Measurements from ENCODE around the gene DBNDD2.
A peak's percentile ranks its signal among the peaks of the same experiment; 100 is the strongest.

The DBNDD2 gene, protein sequence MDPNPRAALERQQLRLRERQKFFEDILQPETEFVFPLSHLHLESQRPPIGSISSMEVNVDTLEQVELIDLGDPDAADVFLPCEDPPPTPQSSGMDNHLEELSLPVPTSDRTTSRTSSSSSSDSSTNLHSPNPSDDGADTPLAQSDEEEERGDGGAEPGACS

DNA sequence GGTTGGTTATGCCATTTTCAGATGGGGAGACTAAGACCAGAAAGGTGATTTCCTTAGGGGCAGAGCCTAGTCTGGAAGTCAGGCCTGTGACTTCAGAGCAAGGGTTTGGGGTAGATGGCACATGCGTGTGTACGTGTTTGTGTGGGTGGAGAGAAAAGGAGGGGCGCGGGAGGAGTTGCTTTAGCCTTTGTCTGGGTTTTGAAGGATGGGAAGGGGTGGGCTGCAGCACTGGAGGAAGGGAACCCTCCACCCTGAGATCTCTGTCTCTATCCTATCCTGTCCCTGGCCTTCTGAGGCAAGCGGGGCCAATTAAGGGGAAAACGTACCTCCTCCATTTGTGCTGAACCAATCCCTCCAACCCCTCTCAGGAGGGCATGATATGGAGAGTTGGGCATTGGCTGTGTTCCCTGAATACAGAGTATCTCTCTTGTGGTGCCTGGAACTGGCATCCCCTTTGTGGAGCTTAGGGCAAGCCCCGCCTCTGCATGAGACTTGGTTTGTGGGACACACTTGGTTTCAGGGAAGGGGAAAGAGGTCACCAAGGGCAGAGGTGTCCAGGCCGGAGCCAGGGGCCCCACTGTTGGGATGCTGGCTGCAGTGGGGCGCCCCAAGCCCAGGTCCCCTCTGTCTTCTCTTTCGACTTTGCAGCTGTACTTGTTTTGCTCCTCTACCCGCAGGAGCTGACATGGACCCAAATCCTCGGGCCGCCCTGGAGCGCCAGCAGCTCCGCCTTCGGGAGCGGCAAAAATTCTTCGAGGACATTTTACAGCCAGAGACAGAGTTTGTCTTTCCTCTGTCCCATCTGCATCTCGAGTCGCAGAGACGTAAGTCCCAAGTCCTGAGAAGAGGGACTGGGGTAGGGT lies at the start of gene DBNDD2:
Gene DBNDD2 (plus strand): TSS at position 507 of the 863 bp plus-strand sequence. CDS start 179 bp downstream, at position 686.
- DNase-seq (ENCODE audit: low spot score) = no peak

DNA sequence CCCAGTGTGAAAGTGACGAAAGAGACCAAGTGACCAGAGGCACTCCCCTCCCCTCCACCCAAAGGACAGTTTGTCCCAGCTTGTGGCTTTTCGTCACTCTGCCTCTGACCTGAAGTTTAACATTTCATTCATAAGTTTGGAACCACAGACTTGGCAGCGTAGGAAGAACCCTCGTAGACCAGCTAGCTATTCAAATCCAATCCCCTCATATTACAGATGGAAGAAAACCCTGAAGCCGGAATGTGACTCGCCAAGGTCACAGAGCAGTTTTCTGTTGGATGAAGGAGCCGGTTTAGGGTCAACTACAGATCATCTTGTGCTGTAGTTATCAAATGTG lies 49.1 kb upstream of the DBNDD2 start:
- DNase-seq (ENCODE audit: low spot score) = no peak

DNA sequence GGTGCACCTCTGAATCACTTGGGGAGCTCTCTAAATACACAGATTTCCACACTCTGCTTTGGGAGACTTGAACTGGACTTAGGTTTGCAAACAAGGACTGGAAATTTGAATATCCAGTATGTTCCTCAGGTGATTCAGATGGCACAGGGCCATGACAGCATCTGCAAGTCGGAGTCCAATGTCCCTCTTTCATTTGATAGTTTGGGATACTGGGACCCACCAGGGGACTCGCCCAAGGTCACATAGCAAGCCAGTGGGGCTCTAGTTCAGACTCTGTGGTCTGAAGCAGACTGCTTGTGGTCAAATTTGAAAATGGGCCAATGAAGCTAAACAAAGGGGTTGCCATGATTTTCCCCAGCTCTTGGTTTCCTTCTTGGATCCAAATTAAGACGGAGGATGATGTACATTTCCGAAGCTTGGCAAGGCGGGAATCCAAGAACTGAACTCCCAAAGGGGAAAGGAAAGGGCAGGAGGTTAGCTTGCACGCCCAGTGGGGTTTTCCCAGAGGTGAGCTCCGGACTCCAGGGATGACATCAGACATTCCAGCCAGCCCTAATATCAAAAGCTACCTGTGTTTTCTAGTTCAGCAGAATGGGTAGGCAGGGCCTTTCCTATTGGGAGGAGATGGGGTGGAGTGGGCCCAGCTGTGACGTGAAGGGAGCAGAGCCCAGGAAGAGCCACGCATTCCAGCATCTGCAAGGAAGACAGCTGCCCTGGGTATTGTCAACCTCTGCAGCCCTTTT lies 48.5 kb upstream of the DBNDD2 start:
- no peak for DNase-seq (ENCODE audit: low spot score)

DNA sequence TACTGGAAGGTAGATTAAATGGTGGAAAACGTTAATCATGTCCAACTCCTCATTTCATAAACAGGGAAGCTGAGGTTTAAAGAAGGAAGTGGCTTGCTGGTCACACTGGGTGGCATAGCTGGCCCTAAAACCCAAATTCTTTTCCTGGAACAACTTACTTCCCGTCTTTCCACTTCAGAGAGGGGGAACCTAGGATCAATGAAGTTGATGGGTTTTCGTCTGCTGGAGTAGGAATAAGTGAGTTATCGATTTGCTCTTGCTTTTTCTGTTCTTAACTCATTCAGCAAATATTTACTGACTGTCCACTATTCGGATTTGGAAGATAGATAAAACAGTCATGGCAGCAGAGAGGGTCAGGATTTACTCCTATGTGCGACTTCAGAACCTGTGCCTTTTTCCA lies 46.3 kb upstream of the DBNDD2 start:
- no peak for DNase-seq (ENCODE audit: low spot score)

DNA sequence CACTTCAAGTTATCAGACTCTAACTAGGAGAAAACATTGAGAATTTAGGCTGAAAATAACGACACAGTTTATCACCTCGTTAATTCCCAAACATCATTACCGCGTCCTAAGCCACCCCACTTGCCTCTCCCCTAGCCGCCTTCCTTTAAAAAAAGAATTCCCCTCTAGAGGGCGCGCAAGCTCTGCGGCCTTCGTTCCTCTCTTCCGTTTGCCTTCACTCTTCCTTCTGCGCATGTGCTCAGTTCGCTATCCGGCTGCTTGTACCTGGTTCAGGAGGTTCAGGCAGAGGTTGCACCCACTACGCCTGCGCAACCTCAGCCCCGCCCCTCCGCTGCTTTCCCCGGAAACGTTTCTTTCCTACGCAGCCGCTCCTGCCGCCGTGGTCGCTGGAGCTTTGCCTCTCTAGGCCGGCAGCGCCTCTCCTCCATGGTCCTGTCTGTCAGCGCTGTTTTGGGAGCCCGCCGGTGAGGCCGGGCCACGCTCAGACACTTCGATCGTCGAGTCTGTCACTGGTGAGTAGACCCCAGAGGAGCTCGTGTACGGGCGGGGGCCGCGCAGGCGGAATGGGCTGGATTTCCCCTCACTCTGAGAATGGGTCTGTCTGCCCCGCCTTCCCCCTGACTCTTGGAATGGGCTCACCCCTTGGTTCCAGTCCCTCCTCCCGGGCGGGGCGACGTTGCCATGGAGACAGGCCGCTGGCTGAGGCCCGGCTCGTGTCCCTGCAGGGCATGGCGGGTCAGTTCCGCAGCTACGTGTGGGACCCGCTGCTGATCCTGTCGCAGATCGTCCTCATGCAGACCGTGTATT lies 45.1 kb upstream of the DBNDD2 start, which contains the start of gene SYS1:
Gene SYS1 (plus strand): TSS at position 353 of the 807 bp plus-strand sequence. CDS start 376 bp downstream, at position 729.
- peak; percentile 100 for DNase-seq (ENCODE audit: low spot score)

DNA sequence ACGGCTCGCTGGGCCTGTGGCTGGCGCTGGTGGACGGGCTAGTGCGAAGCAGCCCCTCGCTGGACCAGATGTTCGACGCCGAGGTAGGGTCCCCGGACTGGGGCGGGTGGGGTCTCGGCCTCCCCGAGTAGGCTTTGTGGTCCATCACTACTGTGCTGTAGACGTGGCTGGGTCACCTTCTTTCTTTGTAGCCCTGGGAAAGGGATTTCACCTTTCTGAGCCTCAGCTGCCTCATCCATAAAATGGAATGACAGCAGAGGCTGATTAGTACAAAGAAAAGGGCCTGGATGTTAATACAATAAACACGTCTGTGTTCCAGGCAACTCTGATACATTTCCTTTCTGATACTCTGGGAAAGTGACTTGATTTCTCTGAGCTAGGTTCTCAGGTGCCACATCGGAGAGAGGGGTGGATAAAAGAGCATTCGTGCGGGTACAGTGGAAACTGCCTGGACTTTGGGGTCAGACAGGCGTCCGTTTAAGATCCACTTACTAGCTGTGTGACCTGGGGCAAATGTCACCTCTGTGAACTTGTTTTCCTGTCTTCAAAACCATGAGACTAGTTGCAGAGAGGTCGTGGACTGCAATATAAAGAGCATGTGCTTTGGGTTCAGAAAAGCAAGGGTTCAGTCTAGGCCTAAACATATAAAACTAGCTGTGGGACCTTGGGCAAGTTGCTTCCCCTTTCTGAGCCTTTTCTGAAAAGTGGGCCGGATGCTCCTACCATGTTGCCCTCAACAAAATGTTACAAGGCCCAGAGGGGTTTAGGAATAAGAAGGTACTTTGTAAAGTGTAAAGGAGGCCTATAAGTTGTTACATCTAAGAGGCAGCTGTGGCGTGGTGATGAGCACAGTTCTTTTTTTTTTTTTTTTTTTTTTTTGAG lies 44.2 kb upstream of the DBNDD2 start:
- no peak for DNase-seq (ENCODE audit: low spot score)

DNA sequence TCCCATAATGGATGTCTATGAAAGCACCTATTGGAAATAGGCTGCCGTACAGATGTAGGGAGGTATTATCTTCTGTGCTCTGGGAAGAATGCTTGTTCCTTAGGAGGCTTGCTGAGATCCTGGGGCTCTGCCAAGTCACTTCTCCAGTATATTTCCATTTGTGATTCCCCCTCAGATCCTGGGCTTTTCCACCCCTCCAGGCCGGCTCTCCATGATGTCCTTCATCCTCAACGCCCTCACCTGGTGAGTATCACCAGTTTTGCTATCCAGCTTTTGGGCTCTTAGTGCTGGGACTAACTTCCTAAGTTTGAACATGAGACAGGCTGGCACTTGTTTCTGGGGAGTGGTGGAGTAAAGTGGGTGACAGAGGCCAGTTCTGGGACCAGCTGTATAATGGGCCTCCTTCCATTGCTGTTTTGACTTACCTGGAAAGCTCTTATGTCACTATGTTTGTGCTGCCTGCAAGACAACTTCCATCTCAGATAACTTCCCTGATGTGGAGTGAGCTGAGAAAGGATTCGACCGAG lies 42.6 kb upstream of the DBNDD2 start:
- DNase-seq (ENCODE audit: low spot score) = no peak

DNA sequence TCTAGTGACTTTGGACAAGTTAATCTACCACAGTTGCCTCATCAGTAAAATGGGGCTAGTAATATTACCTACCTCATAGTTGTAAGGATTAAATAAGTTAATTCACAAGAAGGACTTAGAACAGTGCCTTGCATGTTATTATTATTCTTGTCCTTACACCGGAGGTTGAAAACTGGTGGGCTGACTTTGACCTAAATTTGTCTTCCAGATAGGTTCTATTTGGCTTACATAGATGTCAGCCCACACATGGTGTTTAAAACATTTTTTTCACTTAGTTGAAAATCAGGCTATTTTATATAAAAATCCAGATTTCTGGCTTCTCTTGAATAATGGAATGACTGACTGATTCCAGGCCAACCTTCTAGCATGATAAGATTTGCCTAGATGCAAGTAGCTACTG lies 41.9 kb upstream of the DBNDD2 start:
- no peak for DNase-seq (ENCODE audit: low spot score)

DNA sequence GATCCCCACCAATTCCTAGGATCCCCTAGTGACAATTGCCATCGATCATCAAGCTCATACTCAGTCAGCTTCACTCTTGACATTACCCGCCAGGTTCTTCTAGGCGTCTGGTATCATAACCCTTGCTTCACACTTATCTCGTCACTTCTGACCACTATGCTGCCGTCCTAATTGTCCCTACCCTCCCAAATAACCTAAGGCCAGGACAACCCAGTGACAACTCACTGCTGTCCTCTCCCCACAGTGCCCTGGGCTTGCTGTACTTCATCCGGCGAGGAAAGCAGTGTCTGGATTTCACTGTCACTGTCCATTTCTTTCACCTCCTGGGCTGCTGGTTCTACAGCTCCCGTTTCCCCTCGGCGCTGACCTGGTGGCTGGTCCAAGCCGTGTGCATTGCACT lies 41.5 kb upstream of the DBNDD2 start:
- DNase-seq (ENCODE audit: low spot score) = no peak

DNA sequence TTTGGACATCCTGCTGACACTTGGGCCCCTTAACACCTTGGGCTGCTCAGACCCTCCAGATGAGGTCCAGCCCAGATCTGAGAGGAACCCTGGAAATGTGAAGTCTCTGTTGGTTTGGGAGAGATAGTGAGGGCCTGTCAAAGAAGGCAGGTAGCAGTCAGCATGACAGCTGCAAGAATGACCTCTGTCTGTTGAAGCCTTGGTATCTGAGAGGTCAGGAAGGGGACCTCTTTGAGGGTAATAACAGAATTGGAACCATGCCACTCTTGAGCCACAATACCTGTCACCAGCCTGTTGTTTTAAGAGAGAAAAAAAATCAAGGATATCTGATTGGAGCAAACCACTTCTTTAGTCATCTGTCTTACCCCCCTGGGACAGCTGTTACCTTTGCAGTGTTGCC lies 41.0 kb upstream of the DBNDD2 start:
- DNase-seq (ENCODE audit: low spot score) = no peak

DNA sequence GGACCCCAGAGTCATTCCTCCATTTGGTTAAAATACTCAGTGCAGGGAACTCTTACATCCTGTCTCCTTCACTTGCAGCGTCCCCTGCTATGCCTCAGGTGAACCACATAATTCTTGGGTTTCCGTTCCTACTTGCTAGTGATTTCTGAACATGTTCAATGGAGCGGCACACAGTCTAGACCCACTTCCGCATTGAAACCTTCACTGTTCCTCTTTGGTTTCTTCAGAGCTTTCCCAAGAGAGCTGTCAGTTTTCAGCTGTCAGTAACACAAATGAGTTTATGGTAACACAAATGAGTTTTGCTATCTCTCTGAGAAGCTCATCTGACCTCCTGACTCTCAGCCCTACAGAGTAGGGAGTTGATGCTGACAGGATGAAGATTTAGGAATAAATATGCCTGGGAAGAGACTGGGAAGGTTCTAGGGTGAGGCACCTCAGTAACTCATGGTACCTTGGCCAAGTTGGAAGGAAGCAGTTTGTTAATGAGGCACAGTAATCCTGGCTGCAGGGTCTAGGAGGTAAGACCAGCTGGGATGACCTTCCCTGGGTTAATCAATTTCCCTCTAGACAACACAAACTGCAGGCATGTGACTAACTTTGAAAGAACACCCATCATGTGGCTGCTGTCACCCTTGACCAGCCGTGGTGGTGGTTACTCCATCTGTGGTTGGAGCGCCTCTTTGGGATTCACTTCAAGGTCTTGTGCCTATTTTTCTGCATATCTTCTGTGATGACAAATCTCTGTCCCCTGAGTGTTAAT lies 39.7 kb upstream of the DBNDD2 start:
- no peak for DNase-seq (ENCODE audit: low spot score)

DNA sequence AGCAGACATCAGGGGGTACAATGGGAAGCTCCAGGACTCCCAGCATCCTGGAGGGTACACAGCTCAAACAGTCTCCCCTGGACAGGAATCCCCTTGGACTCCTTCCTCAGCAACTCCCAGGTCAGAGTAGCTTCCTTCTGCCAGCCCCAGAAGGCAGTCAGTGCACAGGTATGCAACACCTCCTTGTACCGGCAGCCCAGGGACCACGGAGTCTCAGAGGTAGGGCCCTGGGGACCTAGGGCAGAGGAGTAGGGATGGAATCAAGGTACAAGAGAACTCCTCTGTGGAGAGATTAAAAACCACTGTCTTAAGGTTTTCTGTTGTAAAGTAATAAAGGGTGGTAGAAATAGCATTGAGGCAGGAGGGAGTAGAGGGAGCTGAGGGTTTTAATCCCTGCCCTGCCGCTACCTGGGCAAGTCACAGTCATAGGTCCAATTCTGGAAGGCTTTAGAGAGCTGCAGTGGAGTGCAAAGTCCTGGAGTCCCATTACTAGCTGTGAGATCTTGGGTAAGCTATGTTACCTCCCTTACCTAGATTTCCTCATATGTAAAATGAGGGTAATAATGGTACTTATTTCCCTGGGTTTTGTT lies 37.4 kb upstream of the DBNDD2 start:
- DNase-seq (ENCODE audit: low spot score) = no peak

DNA sequence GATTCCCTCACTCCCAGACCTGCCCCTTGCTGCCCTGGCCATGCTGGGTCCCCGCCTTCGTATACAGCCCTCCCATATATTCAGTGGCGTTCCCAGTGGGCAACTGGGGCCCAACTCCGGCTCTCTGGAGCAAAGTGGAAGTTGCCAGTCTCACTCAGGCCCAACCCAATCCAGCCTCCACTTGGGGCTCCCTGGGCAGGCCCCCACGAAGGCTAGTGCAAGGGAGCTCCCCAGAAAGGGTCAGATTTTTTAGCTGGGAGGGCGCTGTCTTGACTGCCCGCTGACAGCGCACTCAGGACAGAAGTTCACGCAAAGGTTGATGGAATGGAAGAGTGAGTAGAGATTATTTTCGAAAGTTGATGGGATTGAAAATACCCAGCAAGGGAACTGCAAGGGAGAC lies 35.8 kb upstream of the DBNDD2 start:
- no peak for DNase-seq (ENCODE audit: low spot score)

DNA sequence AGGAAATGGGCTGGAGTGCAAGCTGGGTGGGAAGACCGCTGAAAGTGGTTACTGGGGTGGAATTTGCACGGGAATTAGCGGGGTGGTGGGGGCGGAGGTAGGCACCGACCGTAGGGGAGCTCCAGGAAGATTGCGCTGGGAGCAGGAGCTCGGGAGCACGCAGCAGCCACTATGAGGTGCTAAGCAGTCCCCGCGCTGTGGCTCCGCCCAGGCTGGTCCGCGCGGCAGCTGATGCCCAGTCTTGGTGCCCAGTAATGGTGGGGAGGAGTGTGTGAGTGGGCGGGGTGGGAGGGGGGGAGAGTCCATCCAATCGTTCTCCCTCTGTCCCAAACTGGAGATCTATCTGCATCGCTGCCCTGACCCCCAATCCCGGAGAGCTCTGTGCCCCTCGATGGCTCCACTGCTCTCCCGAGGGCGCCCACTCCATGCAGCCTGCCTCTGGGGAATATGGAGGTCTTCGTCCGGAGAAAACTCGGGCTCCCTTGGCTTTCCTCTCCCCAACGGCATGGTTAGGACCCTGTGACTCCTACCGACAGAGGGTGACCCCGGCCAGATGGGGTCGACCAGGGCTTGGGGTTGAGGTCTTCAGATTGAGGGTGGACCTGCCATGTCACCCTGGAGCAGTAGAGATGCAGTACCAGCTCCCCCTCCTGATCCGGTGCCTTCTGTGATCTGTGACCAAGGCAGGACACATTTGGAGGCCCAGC lies 35.3 kb upstream of the DBNDD2 start:
- no peak for DNase-seq (ENCODE audit: low spot score)

DNA sequence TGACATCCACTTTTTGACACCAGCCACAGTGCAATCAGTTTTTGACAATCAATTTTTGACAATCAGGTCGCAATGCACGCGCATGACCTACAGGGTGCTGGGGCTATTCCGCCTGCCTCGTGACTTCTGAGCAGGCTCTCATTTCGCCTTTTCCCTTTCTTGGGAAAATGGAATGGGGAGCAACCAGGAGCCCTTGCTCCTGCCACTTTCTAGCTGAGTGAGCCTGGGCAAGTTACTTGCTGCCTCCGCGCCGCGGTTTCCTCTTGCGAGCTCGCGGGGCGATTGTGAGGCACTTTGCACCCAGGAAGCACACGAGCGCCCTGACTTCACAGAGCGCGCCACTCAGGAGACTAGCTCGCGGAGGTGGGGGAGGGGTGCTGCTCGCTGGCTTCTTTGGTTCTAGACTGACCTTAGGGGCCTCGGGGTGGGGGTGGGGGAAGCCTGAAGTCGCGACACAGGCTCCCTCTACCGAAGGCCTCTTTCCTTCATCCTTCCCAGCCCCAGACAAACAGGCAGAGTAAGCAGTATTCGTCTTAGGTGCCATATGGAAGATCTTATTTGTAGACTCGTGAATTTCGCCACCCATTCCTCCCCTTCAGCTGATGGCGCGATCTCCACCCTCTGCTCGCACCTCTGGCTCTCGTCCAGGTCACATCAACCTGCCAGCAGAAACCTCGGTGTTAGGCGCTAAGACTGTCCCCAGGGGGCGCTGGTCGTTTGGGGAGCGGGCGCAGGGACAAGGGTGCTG lies 34.6 kb upstream of the DBNDD2 start:
- peak; percentile 89 for DNase-seq (ENCODE audit: low spot score)

DNA sequence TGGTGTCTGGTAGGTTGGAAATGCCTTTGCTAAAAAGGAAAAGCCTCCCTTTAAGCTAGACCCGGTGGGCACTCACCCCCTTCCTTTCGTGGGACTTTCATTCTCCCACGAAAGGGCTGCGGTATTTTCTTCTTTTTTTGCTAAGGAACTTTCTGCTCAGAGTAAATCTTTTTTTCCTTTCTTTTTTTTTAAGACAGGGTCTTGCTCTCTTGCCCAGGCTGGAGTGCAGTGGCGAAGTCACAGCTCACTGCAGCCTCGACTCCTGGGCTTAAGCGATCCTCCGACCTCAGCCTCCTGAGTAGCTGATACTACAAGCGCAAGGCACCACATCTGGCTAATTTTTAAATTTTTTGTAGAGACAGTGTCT lies 34.0 kb upstream of the DBNDD2 start:
- DNase-seq (ENCODE audit: low spot score) = no peak

DNA sequence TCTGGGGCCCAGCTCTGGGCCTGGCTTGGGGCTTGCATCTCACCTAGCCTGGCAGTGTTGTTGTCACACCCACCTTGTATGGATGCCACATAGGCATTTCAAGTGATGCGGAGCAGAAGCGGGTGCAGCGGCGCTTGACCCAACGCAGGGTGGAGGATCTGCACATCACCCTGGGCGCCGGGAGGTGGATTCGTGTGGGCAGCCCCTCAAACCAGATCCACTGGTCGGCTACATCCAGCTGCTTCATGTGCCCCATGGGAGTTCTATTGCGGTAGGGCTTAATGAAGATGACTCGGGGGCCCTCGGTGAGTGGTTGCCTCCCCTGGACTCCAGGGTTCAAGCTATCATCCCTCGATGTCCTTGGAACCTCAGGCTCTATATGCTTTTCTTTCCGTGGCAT lies 33.1 kb upstream of the DBNDD2 start:
- no peak for DNase-seq (ENCODE audit: low spot score)

DNA sequence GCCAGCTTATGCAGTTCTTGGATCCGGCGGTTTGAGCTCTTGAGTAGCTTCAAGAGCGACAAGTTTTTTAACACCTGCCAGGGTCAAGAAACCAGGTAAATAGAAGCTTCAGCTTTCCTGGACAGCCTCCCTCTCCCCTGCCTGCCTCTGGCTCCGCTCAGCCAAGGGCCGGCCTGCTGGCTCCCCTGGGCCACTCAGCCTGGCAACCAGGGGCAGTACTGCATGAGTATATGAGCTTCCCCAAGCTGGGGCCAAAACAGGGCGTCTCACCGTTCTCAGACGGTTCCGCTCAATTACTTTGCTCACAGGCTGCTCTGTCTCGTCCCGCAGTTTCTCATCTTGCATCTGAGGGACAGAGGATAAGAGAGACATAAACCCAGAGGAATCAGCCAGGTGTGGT lies 30.8 kb upstream of the DBNDD2 start:
- DNase-seq (ENCODE audit: low spot score) = no peak

Measured in hematopoietic multipotent progenitor cell treated with erythropoietin and hydrocortisone succinate and interleukin-3 and kit ligand, for 17 days (in vitro differentiated cells).